CD14-positive monocyte (primary cell): Measurements from ENCODE around the gene VGLL3. TPM values are rescaled to one million over a fixed set of nuclear protein-coding genes. Genes with fewer than 3 reads are reported as not detected.

Source experiments
- DNase-seq, 3 donors: peaks; one replicate each; pipeline ENCODE4 v3.0.0-alpha.2; 2011 to 2022
- H2AFZ ChIP-seq: 2 replicates; pipeline ENCODE4 v1.6.0; 2012; ENCODE audit warnings: mild to moderate bottlenecking, low read depth, low read length, inconsistent platforms; ENCODE audit not compliant: insufficient read depth, poor library complexity, severe bottlenecking
- H3K27ac ChIP-seq, 2 donors: 1 replicate in 1 of 2; 2 replicates in 1 of 2; pipeline ENCODE4 v1.5.1; 2012 to 2013; ENCODE audit warnings: low read length in 2 of 2, control low read depth in 1 of 2, inconsistent platforms in 1 of 2, low read depth in 1 of 2, mild to moderate bottlenecking in 1 of 2
- H3K27me3 ChIP-seq, 2 donors: one replicate each; pipeline versions ENCODE4 v1.6.0 to v1.6.1; 2011 to 2013; ENCODE audit warnings: low read length in 2 of 2; ENCODE audit not compliant: control insufficient read depth in 2 of 2, insufficient read depth in 2 of 2
- H3K36me3 ChIP-seq, 2 donors: replicated peaks in 1 of 2; 1 replicate in 1 of 2; 2 replicates in 1 of 2; pipeline versions ENCODE4 v1.5.1 to v1.6.1; 2012 to 2013; ENCODE audit warnings: low read length in 2 of 2, control low read depth in 1 of 2, inconsistent platforms in 1 of 2, mild to moderate bottlenecking in 1 of 2; ENCODE audit not compliant: insufficient read depth in 2 of 2, control insufficient read depth in 1 of 2
- H3K4me1 ChIP-seq, 2 donors: 1 replicate in 1 of 2; 2 replicates in 1 of 2; pipeline versions ENCODE4 v1.5.1 to v1.6.1; 2012 to 2013; ENCODE audit warnings: low read length in 2 of 2, control low read depth in 1 of 2, inconsistent platforms in 1 of 2, mild to moderate bottlenecking in 1 of 2, moderate library complexity in 1 of 2; ENCODE audit not compliant: insufficient read depth in 2 of 2, control insufficient read depth in 1 of 2
- H3K4me2 ChIP-seq: replicated peaks from 2 replicates; pipeline ENCODE3; 2012; ENCODE audit warnings: low read length, moderate library complexity, mild to moderate bottlenecking; ENCODE audit not compliant: poor library complexity, severe bottlenecking; ENCODE audit errors: extremely low read depth
- H3K4me3 ChIP-seq, 3 experiments: fragments of 200-600 bp in 1 of 3; sonication (generic) in 1 of 3; replicated peaks in 1 of 3; 1 replicate in 2 of 3; 2 replicates in 1 of 3; pipeline ENCODE4 v1.5.1; 2011 to 2013; ENCODE audit warnings: low read length in 3 of 3, mild to moderate bottlenecking in 3 of 3, control low read depth in 2 of 3, low read depth in 2 of 3, inconsistent platforms in 1 of 3, moderate library complexity in 1 of 3
- H3K79me2 ChIP-seq: 2 replicates; pipeline ENCODE4 v1.6.0; 2012; ENCODE audit warnings: mild to moderate bottlenecking, control low read depth, inconsistent platforms, low read length, moderate library complexity; ENCODE audit not compliant: insufficient read depth
- H3K9ac ChIP-seq: 2 replicates; pipeline ENCODE4 v1.6.0; 2017; ENCODE audit warnings: low read length, mild to moderate bottlenecking; ENCODE audit not compliant: insufficient read depth, poor library complexity, severe bottlenecking
- H3K9me3 ChIP-seq, 2 donors: replicated peaks in 1 of 2; 1 replicate in 1 of 2; 2 replicates in 1 of 2; pipeline versions ENCODE4 v1.5.1 to v1.6.1; 2012 to 2013; ENCODE audit warnings: low read length in 2 of 2, control low read depth in 1 of 2; ENCODE audit not compliant: control insufficient read depth in 1 of 2, insufficient read depth in 1 of 2
- H4K20me1 ChIP-seq: 2 replicates; pipeline ENCODE4 v1.6.0; 2012; ENCODE audit warnings: mild to moderate bottlenecking, low read length, control low read depth, moderate library complexity; ENCODE audit not compliant: insufficient read depth
- H3K27ac Mint-ChIP-seq, 7 donors: one replicate each; pipeline ENCODE4 v1.8.0; 2020; ENCODE audit warnings: mild to moderate bottlenecking in 7 of 7, mixed read lengths in 7 of 7, moderate library complexity in 6 of 7, inconsistent platforms in 2 of 7
- H3K27me3 Mint-ChIP-seq, 3 donors: one replicate each; pipeline ENCODE4 v1.8.0; 2021 to 2022; ENCODE audit warnings: low read depth in 3 of 3, mild to moderate bottlenecking in 3 of 3, mixed read lengths in 3 of 3, moderate library complexity in 3 of 3, inconsistent platforms in 1 of 3
- H3K36me3 Mint-ChIP-seq, 2 donors: one replicate each; pipeline ENCODE4 v1.8.0; 2020; ENCODE audit warnings: mixed read lengths in 2 of 2, inconsistent platforms in 1 of 2, mild to moderate bottlenecking in 1 of 2
- H3K4me1 Mint-ChIP-seq: one replicate; pipeline ENCODE4 v1.8.0; 2020; ENCODE audit warnings: mild to moderate bottlenecking, mixed read lengths
- H3K4me3 Mint-ChIP-seq, 2 donors: one replicate each; pipeline ENCODE4 v1.8.0; 2020; ENCODE audit warnings: mild to moderate bottlenecking in 2 of 2, mixed read lengths in 2 of 2, moderate library complexity in 1 of 2
- H3K9me3 Mint-ChIP-seq, 7 donors: one replicate each; pipeline ENCODE4 v1.8.0; 2020 to 2022; ENCODE audit warnings: mixed read lengths in 7 of 7, mild to moderate bottlenecking in 6 of 7, moderate library complexity in 6 of 7, inconsistent platforms in 2 of 7
- CTCF ChIP-seq: fragments of 200-600 bp; IDR thresholded peaks from one replicate; pipeline ENCODE4 v1.8.0; 2022; ENCODE audit warnings: antibody characterized with exemption, mild to moderate bottlenecking
- WGBS: methylation state at CpG from one replicate; pipeline ENCODE4 v1.1.5; 2013; ENCODE audit warnings: missing lambda C conversion rate; ENCODE audit not compliant: insufficient coverage; 5-methylcytosine and 5-hydroxymethylcytosine counted together
- intact Hi-C, 2 donors: fragments of 100-400 bp; cut with micrococcal nuclease; formaldehyde crosslinking; loops; one replicate each; pipeline versions ENCODE4 v1.15.0 to v1.15.1; 2023
- polyA plus RNA-seq, 3 donors: library from polyadenylated mRNA; depleted of rRNA in 1 of 3; unstranded in 2 of 3; stranded (reverse) in 1 of 3; fragments of 300-500 nt in 2 of 3; fragments of >200 nt in 1 of 3; fragmentation: Illumina TruSeq in 2 of 3; gene quantifications; 1 replicate in 2 of 3; 2 replicates in 1 of 3; pipeline ENCODE4 v1.2.3, GENCODE V29; 2012 to 2021

The VGLL3 gene
- polyA plus RNA-seq, 3 donors = not detected

GRCh38 chr3:86989006-86989405 is 1.9 kb downstream of the VGLL3 start:
- Histone ChIP-seq H3K4me2 (no peak overlapping the region), H3K4me1 (peaks cover 0 to 14% of the 10 kb centered on the region in 2 donors), H3K36me3 (no peaks in the 10 kb centered on the region), H3K4me3 (no peak overlapping the region), H3K79me2 (no peaks in the 10 kb centered on the region), H3K27me3 (peaks cover 28 to 54% of the 10 kb centered on the region in 2 donors), H2AFZ (no peak overlapping the region), H3K9me3 (peaks cover 0 to 5% of the 10 kb centered on the region in 2 donors), H4K20me1 (no peaks in the 10 kb centered on the region), H3K27ac (no peak overlapping the region), H3K9ac (no peak overlapping the region)
- no peaks in the 10 kb centered on the region for H3K36me3 Mint-ChIP-seq
- H3K9me3 Mint-ChIP-seq = peaks cover 0 to 6% (median 2%) of the 10 kb centered on the region in 7 donors
- no peak for TF ChIP-seq CTCF
- DNase-seq = no peak
- peak overlapping the region in 1 of 2 donors; percentile 18 for H3K4me3 Mint-ChIP-seq
- intact Hi-C loops = no loop called here
- H3K27me3 Mint-ChIP-seq = peaks cover 32 to 52% (median 35%) of the 10 kb centered on the region in 3 donors
- H3K4me1 Mint-ChIP-seq = peaks cover 10% of the 10 kb centered on the region
- no peak overlapping the region for H3K27ac Mint-ChIP-seq
- WGBS = no CpG with 5 or more reads among the region's 1 CpG

DNA sequence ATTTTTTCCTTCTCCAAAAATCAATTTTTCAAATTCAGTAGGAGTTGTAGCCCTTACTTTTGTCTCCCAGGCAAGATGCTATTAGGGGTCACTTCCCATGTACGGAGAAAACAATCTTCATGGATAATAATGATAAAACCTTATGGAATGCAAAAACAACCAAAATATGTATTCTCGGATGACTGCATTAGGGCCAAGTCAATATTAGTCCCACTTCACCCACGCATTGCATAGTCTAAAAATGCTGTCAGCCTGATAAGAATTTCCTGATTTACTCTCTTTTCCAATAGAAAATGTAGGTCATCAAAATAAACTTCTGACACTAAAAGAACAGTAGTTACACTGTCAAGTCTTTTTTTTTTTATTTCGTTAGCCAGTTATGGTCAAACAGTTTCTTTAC is 2.7 kb downstream of the VGLL3 start:
- no peaks in the 10 kb centered on the region for H3K36me3 Mint-ChIP-seq
- H3K27ac Mint-ChIP-seq = no peak overlapping the region
- Histone ChIP-seq H3K36me3 (no peaks in the 10 kb centered on the region), H3K4me2 (no peak overlapping the region), H2AFZ (no peak overlapping the region), H4K20me1 (no peaks in the 10 kb centered on the region), H3K9me3 (peaks cover 0 to 5% of the 10 kb centered on the region in 2 donors), H3K4me1 (peaks cover 0 to 14% of the 10 kb centered on the region in 2 donors), H3K79me2 (no peaks in the 10 kb centered on the region), H3K4me3 (no peak overlapping the region), H3K27ac (no peak overlapping the region), H3K9ac (no peak overlapping the region), H3K27me3 (peaks cover 28 to 53% of the 10 kb centered on the region in 2 donors)
- intact Hi-C loops = no loop called here
- H3K4me1 Mint-ChIP-seq = peaks cover 10% of the 10 kb centered on the region
- peaks cover 0 to 6% (median 2%) of the 10 kb centered on the region in 7 donors for H3K9me3 Mint-ChIP-seq
- no peak for DNase-seq
- no peak overlapping the region for H3K4me3 Mint-ChIP-seq
- no peak for TF ChIP-seq CTCF
- peaks cover 29 to 44% (median 32%) of the 10 kb centered on the region in 3 donors for H3K27me3 Mint-ChIP-seq
- WGBS = 100% methylated on average over 1 of the region's 4 CpGs
